HEK293T (cell line): ENCODE data around the gene SNAI3.

Source experiments
- ELF4 ChIP-seq: fragments of 450-650 bp; IDR thresholded peaks from 2 replicates; pipeline ENCODE4 v1.6.1; 2017; ENCODE audit warnings: antibody characterized with exemption
- PKNOX1 ChIP-seq: fragments of 450-650 bp; IDR thresholded peaks from 2 replicates; pipeline ENCODE4 v1.6.1; 2016

- TF ChIP-seq ELF4, result no peak
- no peak for TF ChIP-seq PKNOX1
These were observed 45.4 kb upstream of the SNAI3 start for GRCh38 chr16:88731699-88732098.
